ENCODE results near the gene TAMALIN.

GRCh38 chr12:52049286-52049685 lies 42.5 kb downstream of the TAMALIN start:
- TF ChIP-seq CTCF (conservative IDR thresholded peaks at IDR 0.05; ENCODE audit: low read depth, low read length) (no peak), EZH2 (IDR thresholded peaks at IDR 0.05; ENCODE audit: low read length, unreplicated experiment) (no peak), EZH2phosphoT487 (IDR thresholded peaks at IDR 0.05; ENCODE audit: borderline replicate concordance, low read length) (no peak)
